HK-2 (cell line): ENCODE measurements around the gene CCDC60.
"Not testable (repeated sequence)": the region's sequence is repeated elsewhere in the genome, so short reads cannot be mapped to it uniquely, and the experiment has no call there.

Experiments
- DNase-seq: peaks from one replicate; pipeline ENCODE4 v3.0.0-alpha.2; 2018; ENCODE audit not compliant: unreplicated experiment

Gene CCDC60

DNA sequence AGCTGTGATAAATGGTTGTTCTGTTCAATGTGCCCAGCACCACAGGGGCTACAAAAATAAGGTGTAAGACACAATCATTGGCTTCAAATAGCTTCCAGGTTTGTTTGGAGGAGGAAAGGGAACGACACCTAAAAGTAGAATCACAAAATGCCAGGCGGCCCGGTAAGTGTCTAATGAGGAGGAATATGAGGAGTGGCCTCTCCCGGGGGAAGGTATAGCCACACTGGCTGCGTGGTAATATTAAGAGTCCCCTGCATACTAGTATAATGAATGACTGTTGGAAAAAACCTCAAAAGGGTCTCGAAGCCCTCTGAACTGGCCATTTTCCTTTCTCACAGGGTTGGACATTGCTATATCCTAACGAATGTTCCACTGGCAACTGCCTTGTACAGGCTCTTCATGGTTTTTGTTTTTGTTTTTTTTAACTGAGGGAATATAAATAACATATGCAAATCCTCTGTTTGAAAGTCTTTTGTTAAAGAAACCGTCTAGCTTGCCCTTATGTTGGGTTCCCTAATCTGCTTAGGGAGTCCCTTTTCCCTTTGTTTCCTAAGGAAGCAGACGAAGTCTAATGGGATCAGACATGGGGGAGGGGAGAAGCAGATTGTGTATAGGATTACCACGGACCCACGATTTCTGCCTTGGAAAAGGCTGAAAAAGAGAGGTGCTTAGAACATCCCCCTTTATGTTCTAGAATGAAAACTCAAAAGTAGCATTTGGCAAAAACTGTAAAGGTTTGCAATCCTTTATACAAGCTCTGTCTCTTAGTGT is 4.2 kb downstream of the CCDC60 start:
- DNase-seq = no peak

DNA sequence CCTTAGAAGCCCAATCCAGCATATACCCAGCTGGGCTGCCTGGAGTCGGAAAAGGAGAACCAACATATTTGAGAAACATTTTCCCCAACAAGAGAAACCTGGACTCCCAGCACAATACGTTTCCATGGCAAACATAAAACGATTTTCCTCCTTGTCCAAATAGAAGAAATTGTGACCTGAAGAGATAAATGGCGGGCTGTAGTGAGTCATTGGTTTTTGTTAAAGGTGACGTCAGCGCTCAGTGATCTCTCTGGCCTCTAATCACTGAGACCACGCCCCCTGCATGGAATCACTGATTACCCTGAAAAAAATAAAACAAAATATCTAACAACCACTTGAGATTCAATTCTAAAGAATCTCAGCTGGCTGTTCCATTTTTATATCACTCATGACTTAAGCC is 6.0 kb downstream of the CCDC60 start:
- DNase-seq = no peak

DNA sequence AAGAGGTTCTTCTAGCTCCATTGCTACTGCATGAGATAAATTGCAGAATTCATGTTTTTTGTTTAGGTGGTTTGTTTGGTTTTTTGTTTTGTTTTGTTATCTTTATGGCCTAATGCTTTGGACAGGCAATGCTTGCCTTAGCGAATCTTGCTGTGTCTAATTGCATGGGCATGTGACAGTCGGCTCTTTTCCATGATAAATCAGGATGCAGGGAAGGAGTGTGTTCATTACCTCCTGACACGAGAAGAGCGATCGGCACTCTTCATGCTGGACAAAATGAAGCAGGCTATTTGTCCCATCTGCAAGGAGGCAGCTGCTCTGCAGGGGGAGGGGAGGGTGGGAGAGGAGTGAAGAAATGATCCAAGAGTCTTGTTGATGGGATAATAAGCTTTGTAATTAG is 6.5 kb downstream of the CCDC60 start:
- DNase-seq = no peak

DNA sequence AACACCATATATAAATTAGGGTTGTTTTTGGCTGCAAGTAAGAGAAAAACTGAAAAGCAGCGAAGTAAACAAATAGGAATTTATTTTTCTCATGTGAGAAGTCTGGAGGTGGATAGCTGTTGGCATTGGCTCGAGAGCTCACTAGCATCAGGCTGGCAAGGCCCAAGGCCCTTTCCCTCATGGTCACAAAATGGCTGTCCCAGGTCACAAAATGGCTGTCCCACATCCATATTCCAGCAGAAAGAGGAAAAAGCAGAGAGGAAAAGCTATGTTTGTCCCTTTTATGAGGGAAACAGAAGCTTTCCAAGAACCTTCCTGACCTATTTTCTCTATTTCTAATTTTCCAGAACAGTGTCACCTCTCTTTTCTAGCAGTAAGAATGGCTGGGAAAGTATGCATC is 7.5 kb downstream of the CCDC60 start:
- DNase-seq = no peak

DNA sequence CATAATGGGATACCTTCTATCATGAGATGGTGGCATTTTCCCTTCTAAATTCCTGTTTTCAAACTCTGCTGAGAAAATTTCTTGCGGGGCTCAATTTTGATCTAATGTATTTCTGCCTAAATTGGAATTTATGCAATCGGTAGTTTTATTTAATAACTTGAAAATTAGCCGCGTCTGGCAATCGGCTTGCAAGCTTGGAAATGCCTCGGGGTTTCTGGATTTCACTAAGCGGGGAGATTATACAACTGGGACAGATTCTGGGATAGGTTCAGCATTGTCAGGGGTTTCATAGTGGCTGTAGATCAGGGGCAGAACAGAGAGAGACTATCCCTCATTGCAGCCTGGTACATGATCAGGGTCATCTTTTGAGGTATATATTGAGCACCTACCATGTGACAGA is 8.6 kb downstream of the CCDC60 start:
- no peak for DNase-seq

DNA sequence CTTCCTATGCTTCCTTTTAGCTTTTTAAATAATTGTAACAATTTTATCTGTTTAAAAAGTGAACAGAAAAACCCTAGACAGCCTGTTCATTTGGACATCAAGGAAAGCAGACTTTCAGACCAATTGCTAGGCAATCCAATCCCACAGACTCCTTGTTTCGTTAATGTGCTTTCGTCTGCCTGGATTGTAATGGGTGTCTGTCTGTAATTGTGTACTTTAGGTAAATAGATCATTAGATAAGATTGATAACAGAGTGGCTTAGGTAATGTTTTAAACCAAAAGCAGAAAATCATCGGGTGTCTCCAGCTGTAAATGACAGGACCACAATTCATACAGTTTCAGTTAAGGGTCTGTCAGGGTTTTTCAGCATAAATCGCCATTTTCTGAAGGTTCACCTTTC is 19.6 kb downstream of the CCDC60 start:
- DNase-seq = no peak

DNA sequence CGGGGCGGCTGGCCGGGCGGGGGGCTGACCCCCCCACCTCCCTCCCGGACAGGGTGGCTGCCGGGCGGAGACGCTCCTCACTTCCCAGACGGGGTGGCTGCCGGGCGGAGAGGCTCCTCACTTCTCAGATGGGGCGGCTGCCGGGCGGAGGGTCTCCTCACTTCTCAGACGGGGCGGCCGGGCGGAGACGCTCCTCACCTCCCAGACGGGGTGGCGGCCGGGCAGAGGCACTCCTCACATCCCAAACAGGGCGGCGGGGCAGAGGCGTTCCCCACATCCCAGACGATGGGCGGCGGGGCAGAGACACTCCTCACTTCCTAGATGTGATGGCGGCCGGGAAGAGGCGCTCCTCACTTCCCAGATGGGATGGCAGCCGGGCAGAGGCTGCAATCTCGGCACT is 25.8 kb downstream of the CCDC60 start:
- DNase-seq = not testable (repeated sequence)

DNA sequence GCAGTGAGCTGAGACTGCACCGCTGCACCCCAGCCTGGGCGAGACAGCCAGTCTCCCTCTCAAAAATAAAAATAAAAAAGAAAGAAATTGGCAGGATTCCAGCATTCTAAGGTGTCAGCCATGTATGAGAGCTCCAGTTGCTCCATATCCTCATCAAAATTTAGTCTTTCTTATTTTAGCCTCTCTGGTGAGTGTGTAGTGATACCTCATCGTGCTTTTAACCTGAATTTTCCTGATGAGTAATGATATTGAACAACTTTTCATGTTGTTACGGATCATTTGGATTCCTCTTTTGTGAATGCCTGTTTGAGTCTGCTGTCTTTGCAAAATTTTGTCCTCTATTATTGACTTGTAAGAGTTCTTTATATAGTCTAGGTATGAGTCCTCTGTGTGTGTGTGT is 28.5 kb downstream of the CCDC60 start:
- DNase-seq = no peak

DNA sequence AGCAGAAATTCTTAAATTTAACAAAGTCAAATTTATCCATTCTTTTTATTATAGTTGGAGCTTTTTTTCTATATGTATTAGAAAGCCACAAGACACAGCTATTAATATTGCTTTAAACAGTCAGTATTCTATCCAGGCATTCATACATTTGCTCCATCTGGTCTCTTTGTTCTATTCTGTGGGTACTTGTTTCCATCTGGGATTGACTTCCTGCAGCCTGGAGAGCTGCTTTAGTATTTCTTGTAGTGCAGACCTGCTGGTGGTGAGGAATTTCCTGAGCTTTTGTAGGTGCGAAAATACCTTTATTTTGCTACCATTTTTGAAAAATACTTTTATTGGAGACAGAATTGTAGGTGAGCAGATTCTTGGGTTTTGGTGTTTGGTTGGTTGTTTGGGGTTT is 29.0 kb downstream of the CCDC60 start:
- DNase-seq = no peak

DNA sequence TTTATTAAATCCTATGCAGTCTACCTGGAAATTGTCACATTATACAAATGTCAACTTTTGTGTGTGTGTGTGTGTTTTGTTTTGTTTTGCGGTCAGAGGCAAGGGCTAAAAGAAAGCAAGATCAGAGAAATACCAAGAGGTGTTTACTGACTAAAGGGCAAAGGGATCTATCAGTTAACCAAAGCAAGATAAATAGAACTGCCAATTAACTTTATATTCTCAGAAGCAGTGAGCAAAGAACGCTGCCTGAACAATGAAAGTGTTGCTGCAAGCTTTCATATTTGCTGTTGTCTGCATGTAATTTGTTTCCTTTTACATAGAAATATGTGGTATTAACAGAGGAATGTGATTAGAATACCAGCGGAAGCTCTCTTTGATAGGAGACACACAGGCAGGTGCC is 30.9 kb downstream of the CCDC60 start:
- no peak for DNase-seq

DNA sequence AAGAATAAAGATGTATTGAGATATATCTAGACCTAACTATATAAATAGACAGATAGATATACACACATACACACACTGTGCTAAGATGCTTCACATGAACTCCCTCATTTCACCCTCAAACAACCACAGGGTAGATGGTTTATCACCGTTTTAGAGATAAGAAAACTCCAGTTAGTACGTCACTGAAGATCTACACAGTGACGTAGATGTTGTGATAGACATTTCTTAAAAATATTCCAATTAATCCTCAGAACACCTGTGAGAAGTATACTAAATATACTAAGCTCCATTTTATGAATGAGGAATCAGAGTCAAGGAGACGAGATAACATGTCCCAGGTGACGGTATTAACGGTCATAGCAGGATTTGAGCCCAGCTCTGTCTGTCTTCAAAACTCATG is 31.5 kb downstream of the CCDC60 start:
- DNase-seq = no peak

DNA sequence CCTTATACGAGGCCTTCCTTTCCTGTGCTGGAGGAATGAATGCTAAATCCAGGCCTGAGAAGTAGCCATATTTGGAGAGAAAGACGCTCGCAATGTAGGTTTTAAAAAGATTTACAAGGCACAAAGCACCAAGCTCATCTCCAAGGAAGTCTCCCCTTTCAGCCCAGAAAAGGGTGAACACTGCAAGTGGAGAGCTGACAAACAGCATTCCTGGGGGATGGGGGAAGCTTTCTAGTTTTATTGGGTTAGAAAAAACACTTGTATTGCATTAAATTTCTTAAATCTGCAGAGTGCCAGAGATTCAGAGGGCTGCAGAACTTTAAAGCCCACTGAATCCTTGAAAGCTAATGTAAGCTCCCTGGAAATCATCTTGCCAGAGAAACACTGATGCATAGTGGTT is 34.6 kb downstream of the CCDC60 start:
- DNase-seq = no peak

DNA sequence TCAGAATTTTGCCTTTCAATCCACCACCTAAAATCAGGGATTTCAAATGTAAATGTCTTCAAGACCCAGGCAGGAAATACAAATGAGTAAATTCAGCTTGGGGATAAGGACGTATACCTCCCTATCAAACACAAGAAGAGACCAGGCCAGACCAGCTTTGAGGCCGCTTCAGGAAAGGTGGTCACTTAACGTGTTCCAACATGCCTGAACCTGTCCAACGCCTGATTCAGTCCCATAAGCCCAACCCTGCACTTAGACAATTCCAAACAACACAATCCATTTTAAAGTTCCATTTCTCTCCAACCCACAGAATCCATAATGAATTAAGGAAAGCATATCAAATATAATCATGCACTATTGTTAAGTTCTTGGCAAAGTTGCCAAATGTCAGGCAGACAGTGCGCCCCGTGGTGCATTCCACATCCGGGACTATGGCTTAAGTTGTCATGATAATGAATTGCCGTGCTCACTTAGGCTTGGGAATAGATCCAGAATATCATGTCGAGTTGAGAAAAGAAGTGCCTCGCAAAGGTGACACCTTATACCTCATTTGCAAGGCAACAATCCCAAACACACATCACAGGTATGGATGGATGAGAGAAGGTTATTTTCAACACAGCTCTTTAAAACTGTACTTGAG is 35.5 kb downstream of the CCDC60 start:
- DNase-seq = no peak

DNA sequence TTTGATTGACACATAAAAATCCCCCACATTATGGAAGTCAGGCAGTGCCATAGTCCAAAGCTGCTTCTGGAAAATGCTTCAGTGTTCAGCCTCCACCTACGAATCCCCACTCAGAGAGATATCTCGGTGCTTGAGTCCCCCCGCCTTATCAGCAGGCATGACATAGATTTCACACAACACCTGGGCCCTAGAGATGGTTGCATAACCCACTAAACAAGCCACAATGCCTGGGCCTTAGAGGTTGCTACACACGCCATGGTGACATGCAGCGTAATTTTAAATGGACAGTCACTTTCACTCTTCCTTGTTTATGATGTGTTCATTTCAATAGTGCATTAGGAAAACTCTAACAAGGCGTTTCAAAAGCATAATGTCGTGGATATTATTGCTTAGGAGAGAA is 38.0 kb downstream of the CCDC60 start:
- no peak for DNase-seq

DNA sequence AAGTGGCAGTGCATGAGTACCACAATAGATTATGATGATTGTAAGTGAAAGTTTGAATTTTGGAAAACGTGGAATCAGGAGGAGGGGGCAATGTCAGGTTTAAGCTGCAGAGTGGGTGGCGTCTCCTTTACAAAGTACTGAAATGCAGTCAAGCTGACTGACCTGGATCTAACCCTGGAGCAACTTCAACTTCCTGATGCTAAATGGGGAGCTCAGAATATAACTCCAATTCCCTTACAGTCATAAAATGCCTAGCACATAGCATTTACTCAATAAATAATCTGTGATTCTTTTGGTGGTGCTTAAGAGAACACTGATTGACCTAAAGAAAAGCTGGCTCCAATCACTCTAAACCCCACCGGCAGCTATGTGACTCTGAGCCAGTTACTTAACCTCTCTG is 38.5 kb downstream of the CCDC60 start:
- DNase-seq = no peak

DNA sequence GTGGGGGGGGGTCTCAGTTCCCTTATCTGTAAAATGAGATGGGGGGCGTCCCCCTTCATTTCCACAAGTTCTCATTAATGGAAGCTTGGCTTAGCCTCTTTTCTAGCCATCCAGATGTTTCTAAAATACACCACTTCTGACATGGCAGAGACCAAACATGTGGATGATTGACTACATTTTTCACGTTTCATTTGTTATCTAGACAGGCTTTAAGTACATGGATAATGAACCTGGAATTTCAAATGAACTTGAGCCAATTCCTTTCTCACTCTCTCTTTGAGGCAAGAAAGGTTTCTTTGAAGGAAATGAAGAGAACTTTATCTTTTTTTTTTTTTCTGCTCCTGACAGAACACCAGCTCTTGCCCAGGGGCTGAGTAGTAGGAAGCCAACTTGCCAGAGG is 39.1 kb downstream of the CCDC60 start:
- no peak for DNase-seq

DNA sequence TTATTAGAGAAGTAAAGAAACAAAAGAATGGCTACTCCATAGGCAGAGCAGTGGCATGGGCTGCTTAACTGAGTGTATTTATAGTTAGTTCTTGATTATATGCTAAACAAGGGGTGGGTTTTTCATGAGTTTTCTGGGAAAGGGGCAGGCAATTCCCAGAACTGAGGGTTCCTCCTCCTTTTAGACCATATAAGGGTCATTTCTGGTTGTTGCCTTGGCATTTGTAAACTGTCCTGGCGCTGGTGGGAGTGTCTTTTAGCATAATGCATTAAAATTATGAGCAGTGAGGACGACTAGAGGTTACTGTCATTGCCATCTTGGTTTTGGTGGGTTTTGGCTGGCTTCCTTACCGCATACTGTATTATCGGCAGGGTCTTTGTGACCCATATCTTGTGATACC is 40.1 kb downstream of the CCDC60 start:
- DNase-seq = no peak

DNA sequence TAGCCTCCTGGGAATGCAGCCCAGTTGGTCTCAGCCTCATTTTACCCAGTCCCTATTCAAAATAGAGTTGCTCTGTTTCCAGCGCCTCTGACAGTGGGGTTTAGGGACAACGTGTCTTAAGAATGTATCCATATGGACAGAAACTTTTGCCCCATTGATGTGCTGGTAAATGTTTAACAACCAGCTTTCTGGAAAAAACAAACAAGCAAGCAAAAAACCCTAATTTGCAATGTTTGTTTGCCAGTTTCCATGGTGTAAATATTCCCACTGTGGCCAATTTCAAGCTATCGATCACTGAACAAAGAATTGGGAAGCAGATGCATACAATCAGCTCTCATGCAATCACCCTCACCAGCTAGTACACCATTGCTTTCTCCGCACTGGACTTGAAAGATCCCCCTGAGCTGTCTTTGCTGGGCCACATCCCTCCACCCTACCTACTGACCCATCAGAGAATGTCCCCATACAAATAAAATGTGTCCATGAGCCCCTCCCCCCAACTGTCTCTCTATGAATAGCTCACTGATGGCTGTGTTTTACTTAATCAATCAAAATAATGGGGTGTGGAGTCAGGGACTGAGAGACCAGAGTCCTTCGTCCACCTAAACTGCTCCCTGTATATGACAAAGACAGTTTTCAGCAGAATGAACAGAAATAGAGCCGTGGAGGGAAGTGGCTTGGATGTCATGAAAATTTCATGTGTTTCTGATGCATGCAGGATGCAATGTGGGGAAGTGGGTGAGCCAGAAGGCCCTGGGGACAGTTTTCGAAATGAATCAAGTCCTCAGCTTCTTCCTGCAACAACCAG is 40.8 kb downstream of the CCDC60 start:
- DNase-seq = no peak

DNA sequence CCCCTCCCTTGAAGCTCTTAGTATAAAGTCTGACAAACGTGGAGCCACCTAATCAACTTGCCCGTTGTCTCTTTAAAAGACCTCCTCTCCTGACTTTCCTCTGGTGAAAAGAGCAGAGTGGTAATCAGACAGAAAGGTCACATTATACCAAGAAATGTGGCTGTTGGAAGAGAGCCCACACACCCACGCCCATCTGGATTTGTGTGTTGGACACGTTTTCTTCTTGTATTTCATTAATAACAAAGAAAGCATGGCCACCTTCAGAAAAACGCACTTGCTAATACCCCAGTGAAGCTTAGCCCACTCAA is 41.3 kb downstream of the CCDC60 start:
- DNase-seq = no peak

DNA sequence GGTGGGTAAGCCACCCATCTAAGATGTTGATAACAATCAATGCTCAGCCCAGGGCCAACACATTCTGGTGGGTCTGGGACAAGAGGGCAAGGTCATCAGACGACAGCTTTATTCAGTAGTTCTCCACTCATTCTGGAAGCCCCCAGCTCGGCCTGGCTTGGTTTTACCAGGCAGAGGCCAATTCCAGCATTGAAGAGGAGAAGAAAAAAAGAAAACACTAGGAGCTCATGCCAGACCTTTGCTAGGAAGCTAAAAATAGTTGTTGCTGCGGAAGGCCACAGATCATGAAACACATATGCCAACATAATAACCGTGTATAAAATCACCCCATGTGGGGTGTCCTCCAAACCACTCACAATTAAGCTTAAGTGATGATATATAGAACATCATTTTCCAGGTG is 44.4 kb downstream of the CCDC60 start:
- no peak for DNase-seq

DNA sequence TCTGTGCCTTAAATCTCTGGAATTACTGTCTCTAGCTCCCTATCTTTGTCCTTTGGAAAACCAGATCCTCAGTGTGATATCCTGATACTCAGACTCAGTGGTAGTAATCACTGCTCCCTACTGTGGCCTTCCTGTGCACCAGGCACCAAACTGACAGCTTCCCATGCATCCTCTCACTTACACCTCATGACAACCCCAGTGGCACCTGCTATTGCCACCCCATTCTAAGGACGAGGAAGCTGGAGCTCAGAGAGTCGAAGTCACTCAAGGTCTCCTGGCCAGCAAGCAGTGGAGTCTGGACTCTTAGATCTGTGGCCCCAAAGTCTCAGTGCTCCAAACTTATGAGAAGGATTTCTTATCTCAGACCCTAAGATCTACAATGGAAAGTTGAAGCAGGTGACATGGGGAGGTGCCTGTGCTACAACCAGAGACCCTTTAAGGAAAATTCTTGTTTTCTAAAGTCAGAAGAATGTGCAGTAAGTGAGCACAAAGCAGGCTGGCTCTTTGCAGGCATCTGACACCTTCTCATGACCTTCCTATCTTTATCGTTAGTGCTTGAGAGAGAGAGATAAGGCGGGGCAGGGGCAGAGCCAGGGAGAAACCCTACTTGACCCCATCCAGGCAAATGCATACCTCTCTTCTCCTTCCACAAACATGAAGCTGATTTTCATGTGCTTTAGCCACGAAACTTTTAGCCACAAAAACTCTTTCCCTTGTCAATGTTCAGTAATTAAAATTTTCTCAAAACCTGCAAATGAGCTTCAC is 47.1 kb downstream of the CCDC60 start:
- DNase-seq = no peak

DNA sequence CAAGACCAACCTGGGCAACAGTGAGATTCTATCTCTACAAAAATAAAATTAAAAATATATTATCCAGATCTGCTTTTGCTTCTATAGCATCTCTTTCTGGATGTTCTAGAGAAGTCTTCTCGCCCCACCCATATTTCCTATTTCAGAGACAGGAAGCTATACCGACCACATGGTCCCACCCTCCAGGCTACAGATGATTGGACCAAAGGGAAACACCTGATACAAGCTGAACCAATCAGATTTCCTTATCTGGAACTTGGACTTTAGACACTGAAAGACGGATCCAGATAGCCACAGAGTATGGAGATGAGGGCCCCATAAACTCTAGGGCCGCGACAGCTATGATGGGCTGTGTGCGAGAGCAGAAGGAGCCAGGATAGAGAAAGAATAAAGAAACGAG is 48.7 kb downstream of the CCDC60 start:
- no peak for DNase-seq
